ENCODE measurements around the gene EPS8L3. TPM values are rescaled to one million over a fixed set of nuclear protein-coding genes. Genes with fewer than 3 reads are reported as not detected.

The EPS8L3 gene
- total and polyA plus RNA-seq, 10 of the 15 experiments (the other 5 are each of a cell fraction or from before 2014, with no cell fraction given) = not detected

- CTCF ChIA-PET = interaction anchor here (1.2 kb wide), 1 partner anchor 71 kb away, joined by 3 read pairs; no protein-coding TSS in a partner anchor
- SMC1A ChIA-PET (ENCODE audit: uncharacterized antibody, unreplicated experiment) = interaction anchor here (1.3 kb wide), 1 partner anchor 81 kb away, joined by 3 read pairs; no protein-coding TSS in a partner anchor
- Histone ChIP-seq H3K36me3 (ENCODE audit: control insufficient read depth in 2 of 2, insufficient read depth in 2 of 2, low read length in 1 of 2) (no peaks in the 10 kb centered on the region), H3K27ac (ENCODE audit: control insufficient read depth, insufficient read depth) (no peak overlapping the region), H3K27me3 (replicated peaks in 1 of 2; ENCODE audit: control insufficient read depth in 2 of 2, insufficient read depth in 2 of 2, low read length in 1 of 2) (no peaks in the 10 kb centered on the region), H3K9me3 (replicated peaks; ENCODE audit: control insufficient read depth, insufficient read depth, low read length) (no peaks in the 10 kb centered on the region; the same call in 2 of the 3 replicates), H3K4me1 (ENCODE audit: control insufficient read depth, insufficient read depth, low read length) (peaks cover 11% of the 10 kb centered on the region), H3K4me3 (no peak overlapping the region), H2AFZ (ENCODE audit: control insufficient read depth, low read depth, low read length) (no peak overlapping the region), H4K20me1 (ENCODE audit: control insufficient read depth, insufficient read depth) (no peaks in the 10 kb centered on the region), H3K9ac (ENCODE audit: control insufficient read depth, insufficient read depth, low read length) (no peak overlapping the region), H3K4me2 (ENCODE audit: control insufficient read depth, insufficient read depth) (no peak overlapping the region), H3K79me2 (ENCODE audit: control insufficient read depth, insufficient read depth, low read length) (no peaks in the 10 kb centered on the region)
- POLR2A ChIA-PET = no interaction called here
- 93% methylated on average over 5 of the region's 5 CpGs for WGBS (ENCODE audit: insufficient coverage, insufficient replicate concordance, low lambda C conversion rate, missing lambda C conversion rate)
- in situ Hi-C loops (cut with MboI) = no loop called here
- intact Hi-C loops (cut with micrococcal nuclease; ENCODE audit: unreplicated experiment) = no loop called here
- RAD21 ChIA-PET (ENCODE audit: unreplicated experiment) = no interaction called here
- FAIRE-seq = no peak
- DNase-seq (ENCODE audit: low read depth, low spot score) = no peak
- BruUV-seq (replicated peaks) = no TSS peak
- ATAC-seq = no peak
- TF ChIP-seq ZBTB4 (CRISPR knock-in tag; IDR thresholded peaks at IDR 0.05) (no peak), REST (IDR thresholded peaks at IDR 0.05; ENCODE audit: low read depth, low read length) (no peak), MEF2B (IDR thresholded peaks at IDR 0.05; ENCODE audit: partially characterized antibody, poor library complexity, severe bottlenecking) (no peak), MTA3 (IDR thresholded peaks at IDR 0.05; ENCODE audit: borderline replicate concordance, low read length) (no peak), SRF (IDR thresholded peaks at IDR 0.05; ENCODE audit: low read depth in 2 of 2, low read length in 2 of 2) (no peak), STAT1 (conservative IDR thresholded peaks at IDR 0.05) (no peak), E2F4 (IDR thresholded peaks at IDR 0.05; ENCODE audit: low read depth, low read length) (no peak), SUZ12 (IDR thresholded peaks at IDR 0.05; ENCODE audit: unreplicated experiment) (no peak), NFXL1 (IDR thresholded peaks at IDR 0.05; ENCODE audit: borderline replicate concordance) (no peak), ZNF622 (IDR thresholded peaks at IDR 0.05) (no peak), MYB (IDR thresholded peaks at IDR 0.05; ENCODE audit: borderline replicate concordance, low read depth, low read length) (no peak), KAT2A (conservative IDR thresholded peaks at IDR 0.05; ENCODE audit: control insufficient read depth, low read depth, low read length) (no peak), HSF1 (IDR thresholded peaks at IDR 0.05; ENCODE audit: low read depth, low read length) (no peak), ZNF24 (IDR thresholded peaks at IDR 0.05) (no peak), NRF1 (conservative IDR thresholded peaks at IDR 0.05; ENCODE audit: low read depth, low read length) (no peak), JUND (IDR thresholded peaks at IDR 0.05; ENCODE audit: low read depth, low read length) (no peak)
Observed at GRCh38 chr1:109721042-109721441, 42.7 kb downstream of the EPS8L3 start.

All from GM12878 (cell line).